Upper lobe of left lung (tissue), 6 donors: ENCODE data around the gene DLL4. TPM values are rescaled to one million over a fixed set of nuclear protein-coding genes. Genes with fewer than 3 reads are reported as not detected.

Experiments
- ATAC-seq, 2 donors: fragments of 200-7000 bp; cut with Tn5 transposase; one replicate each; pipeline ENCODE4 v1.9.1; 2022; ENCODE audit warnings: mild to moderate bottlenecking in 2 of 2, moderate library complexity in 2 of 2; ENCODE audit not compliant: low FRiP score in 2 of 2
- DNase-seq, 2 donors: peaks; one replicate each; pipeline ENCODE4 v3.0.0-alpha.2; 2019 to 2020
- H3K27ac ChIP-seq, 4 donors: fragments of 200-600 bp; sonication (generic); one replicate each; pipeline ENCODE4 v1.5.1; 2016 to 2019
- H3K27me3 ChIP-seq, 4 donors: fragments of 200-600 bp; sonication (generic); one replicate each; pipeline ENCODE4 v1.5.1; 2017 to 2019
- H3K36me3 ChIP-seq, 4 donors: fragments of 200-600 bp; sonication (generic); one replicate each; pipeline ENCODE4 v1.5.1; 2016 to 2019
- H3K4me1 ChIP-seq, 4 donors: fragments of 200-600 bp; sonication (generic); one replicate each; pipeline ENCODE4 v1.5.1; 2018 to 2019
- H3K4me3 ChIP-seq, 4 donors: fragments of 200-600 bp; sonication (generic); one replicate each; pipeline ENCODE4 v1.5.1; 2017 to 2019; ENCODE audit warnings: mild to moderate bottlenecking in 2 of 4, moderate library complexity in 1 of 4
- H3K9me3 ChIP-seq, 4 donors: fragments of 200-600 bp; sonication (generic); one replicate each; pipeline ENCODE4 v1.5.1; 2018 to 2019
- CTCF ChIP-seq, 6 experiments: fragments of 450-650 bp in 4 of 6; fragments of 200-600 bp in 2 of 6; sonication (generic) in 2 of 6; IDR thresholded peaks; one replicate each; pipeline ENCODE4 v1.5.1; 2016 to 2019; ENCODE audit warnings: antibody characterized with exemption in 6 of 6
- EP300 ChIP-seq, 4 donors: sonication (generic); formaldehyde crosslinking; IDR thresholded peaks; one replicate each; pipeline ENCODE4 v1.5.1; 2017; ENCODE audit warnings: antibody characterized with exemption in 4 of 4, control low read depth in 2 of 4
- POLR2A ChIP-seq, 4 donors: fragments of 450-650 bp; IDR thresholded peaks; one replicate each; pipeline ENCODE4 v1.5.1; 2016 to 2017; ENCODE audit warnings: antibody characterized with exemption in 4 of 4, mild to moderate bottlenecking in 2 of 4
- POLR2AphosphoS5 ChIP-seq, 2 donors: sonication (generic); formaldehyde crosslinking; IDR thresholded peaks; one replicate each; pipeline ENCODE4 v1.5.1; 2017; ENCODE audit warnings: antibody characterized with exemption in 2 of 2
- WGBS, 2 donors: methylation state at CpG; one replicate each; pipeline ENCODE4 v1.1.5; 2017 to 2018; 5-methylcytosine and 5-hydroxymethylcytosine counted together
- total RNA-seq, 6 donors: library from RNA; depleted of rRNA in 4 of 6; stranded (reverse); fragments of >200 nt in 4 of 6; gene quantifications; one replicate each; pipeline versions ENCODE4 v1.1.0 to v1.2.1, GENCODE V29; 2016 to 2021
- donor health status: DM: no; HTN: no; CAD: no; lungs with moderate emphysema.
- donor health status: DM: no; HTN: yes; CAD: no; lungs with severe emphysema.

DLL4 gene
- total RNA-seq, 6 donors from 2014 or later = 9.5 to 38.0 (median 13.7) TPM

DNA sequence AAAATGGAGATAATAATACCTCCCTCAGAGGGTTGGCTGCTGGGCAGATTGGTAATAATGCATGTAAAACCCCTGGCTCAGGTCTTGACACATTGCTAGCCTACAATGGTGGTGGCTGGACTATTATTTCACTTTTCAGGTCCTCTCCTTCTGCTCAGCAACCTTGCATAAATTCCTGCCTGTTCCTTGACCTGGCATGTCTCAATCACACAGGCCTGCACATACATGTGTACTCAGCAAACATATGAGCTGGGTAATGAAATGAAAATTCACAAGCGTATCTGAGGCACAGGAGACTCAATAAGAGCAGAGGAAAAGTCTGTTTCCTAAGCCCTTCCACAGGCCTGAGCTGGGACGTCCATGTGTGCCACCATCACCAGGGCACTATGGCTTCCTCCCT is 17.4 kb upstream of the DLL4 start:
- peak overlapping the region; percentile 19 to 74 (median 52) for H3K27ac ChIP-seq
- no peak for DNase-seq
- no peaks in the 10 kb centered on the region for H3K9me3 ChIP-seq
- H3K27me3 ChIP-seq = no peaks in the 10 kb centered on the region
- 83 to 84% methylated on average over 2 of the region's 2 CpGs for WGBS, 2 donors
- H3K36me3 ChIP-seq = no peaks in the 10 kb centered on the region
- no peak overlapping the region for H3K4me3 ChIP-seq
- no peak for ATAC-seq
- TF ChIP-seq POLR2AphosphoS5 (IDR thresholded peaks at IDR 0.05) = no peak
- TF ChIP-seq EP300 (IDR thresholded peaks at IDR 0.05) = no peak
- no peak for TF ChIP-seq POLR2A (IDR thresholded peaks at IDR 0.05)
- no peak for TF ChIP-seq CTCF (IDR thresholded peaks at IDR 0.05)
- H3K4me1 ChIP-seq = peaks cover 24 to 54% (median 52%) of the 10 kb centered on the region in 4 donors

DNA sequence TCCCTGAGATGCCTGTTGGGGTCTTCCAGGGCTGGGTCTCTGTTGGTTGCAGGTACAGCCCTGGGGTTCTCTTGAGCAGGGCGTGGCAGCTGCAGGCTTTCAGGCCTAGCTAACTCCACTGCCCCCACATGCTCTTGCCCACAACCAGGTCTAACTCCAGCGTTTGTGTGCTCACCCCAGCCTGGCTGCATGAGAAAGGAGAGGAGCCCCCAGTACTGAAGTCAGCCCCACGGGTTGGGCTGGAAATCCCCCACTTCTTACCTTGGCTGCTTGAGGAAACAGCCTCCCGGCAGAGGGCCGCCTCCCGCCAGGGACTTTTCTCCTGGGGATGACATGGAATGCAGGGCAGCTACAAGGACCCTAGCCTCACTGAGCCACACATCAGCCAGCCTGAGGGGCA is 16.7 kb upstream of the DLL4 start:
- 64% methylated on average over 6 of the region's 6 CpGs; no CpG with 5 or more reads in 1 of the 2 donors for WGBS, 2 donors
- H3K4me3 ChIP-seq = no peak overlapping the region
- H3K9me3 ChIP-seq = no peaks in the 10 kb centered on the region
- H3K27ac ChIP-seq = no peak overlapping the region
- DNase-seq (no peak), ATAC-seq (no peak)
- H3K4me1 ChIP-seq = peaks cover 17 to 53% (median 46%) of the 10 kb centered on the region in 4 donors
- H3K36me3 ChIP-seq = no peaks in the 10 kb centered on the region
- TF ChIP-seq EP300 (IDR thresholded peaks at IDR 0.05) (no peak), POLR2A (IDR thresholded peaks at IDR 0.05) (no peak), CTCF (IDR thresholded peaks at IDR 0.05) (no peak), POLR2AphosphoS5 (IDR thresholded peaks at IDR 0.05) (no peak)
- no peaks in the 10 kb centered on the region for H3K27me3 ChIP-seq

GRCh38 chr15:40914013-40914412 is 15.1 kb upstream of the DLL4 start:
- no peaks in the 10 kb centered on the region for H3K36me3 ChIP-seq
- DNase-seq (no peak), ATAC-seq (no peak)
- no peak overlapping the region for H3K4me3 ChIP-seq
- TF ChIP-seq CTCF (IDR thresholded peaks at IDR 0.05) = no peak
- TF ChIP-seq POLR2A (IDR thresholded peaks at IDR 0.05) = no peak
- no peak for TF ChIP-seq EP300 (IDR thresholded peaks at IDR 0.05)
- TF ChIP-seq POLR2AphosphoS5 (IDR thresholded peaks at IDR 0.05) = no peak
- H3K27ac ChIP-seq = peak overlapping the region in 2 of 4 donors; percentile 32 to 89
- H3K4me1 ChIP-seq = peaks cover 27 to 54% (median 51%) of the 10 kb centered on the region in 4 donors
- H3K27me3 ChIP-seq = no peaks in the 10 kb centered on the region
- H3K9me3 ChIP-seq = no peaks in the 10 kb centered on the region
- WGBS, 2 donors = 93 to 94% methylated on average over 12 of the region's 12 CpGs

GRCh38 chr15:40914486-40914885 is 14.7 kb upstream of the DLL4 start:
- peak overlapping the region in 3 of 4 donors; percentile 32 to 89 (median 80) for H3K27ac ChIP-seq
- no peaks in the 10 kb centered on the region for H3K27me3 ChIP-seq
- no peaks in the 10 kb centered on the region for H3K36me3 ChIP-seq
- DNase-seq (no peak), ATAC-seq (no peak)
- WGBS, 2 donors = 95 to 98% methylated on average over 8 of the region's 8 CpGs
- H3K4me3 ChIP-seq = no peak overlapping the region
- no peaks in the 10 kb centered on the region for H3K9me3 ChIP-seq
- peaks cover 28 to 53% (median 49%) of the 10 kb centered on the region in 4 donors for H3K4me1 ChIP-seq
- TF ChIP-seq POLR2AphosphoS5 (IDR thresholded peaks at IDR 0.05) (no peak), EP300 (IDR thresholded peaks at IDR 0.05) (no peak), POLR2A (IDR thresholded peaks at IDR 0.05) (no peak), CTCF (IDR thresholded peaks at IDR 0.05) (no peak)

GRCh38 chr15:40915116-40915661 is 14.0 kb upstream of the DLL4 start:
- Histone ChIP-seq H3K4me1 (peaks cover 22 to 52% (median 44%) of the 10 kb centered on the region in 4 donors), H3K4me3 (no peak overlapping the region), H3K36me3 (no peaks in the 10 kb centered on the region), H3K27me3 (no peaks in the 10 kb centered on the region), H3K27ac (peak overlapping the region; percentile 18 to 89 (median 65)), H3K9me3 (no peaks in the 10 kb centered on the region)
- WGBS, 2 donors = 47 to 77% methylated on average over 9 to 12 of the region's 12 CpGs
- ATAC-seq = no peak
- no peak for TF ChIP-seq POLR2A (IDR thresholded peaks at IDR 0.05)
- no peak for TF ChIP-seq POLR2AphosphoS5 (IDR thresholded peaks at IDR 0.05)
- no peak for TF ChIP-seq EP300 (IDR thresholded peaks at IDR 0.05)
- no peak for TF ChIP-seq CTCF (IDR thresholded peaks at IDR 0.05)
- DNase-seq = no peak
